GM18499 (cell line): ENCODE measurements around the gene CRIP2.

Source experiments
- ATAC-seq: cut with Tn5 transposase; IDR thresholded peaks from one replicate; pipeline ENCODE4 v1.9.1; 2021; ENCODE audit warnings: moderate number of reproducible peaks; ENCODE audit not compliant: insufficient read depth, unreplicated experiment

The CRIP2 gene

GRCh38 chr14:105519946-105520698 is 45.5 kb downstream of the CRIP2 start:
- ATAC-seq, result no peak

GRCh38 chr14:105525326-105525725 is 50.7 kb downstream of the CRIP2 start:
- no peak for ATAC-seq

GRCh38 chr14:105525861-105526775 is 51.5 kb downstream of the CRIP2 start, which contains the start of gene TMEM121:
Gene TMEM121 (plus strand): TSS chr14:105526583. CDS start chr14:105528835, 2,252 bp downstream.
- ATAC-seq, result no peak

- no peak for ATAC-seq
Observed at GRCh38 chr14:105526776-105527380, 52.3 kb downstream of the CRIP2 start.

GRCh38 chr14:105527381-105527825 is 52.8 kb downstream of the CRIP2 start:
- no peak for ATAC-seq

GRCh38 chr14:105527826-105528585 is 53.4 kb downstream of the CRIP2 start:
- no peak for ATAC-seq

GRCh38 chr14:105528586-105529318 is 54.1 kb downstream of the CRIP2 start:
- ATAC-seq, result no peak

GRCh38 chr14:105529319-105529568 is 54.6 kb downstream of the CRIP2 start:
- no peak for ATAC-seq
